Erythroblast (primary cell): Measurements from ENCODE around the gene OSBPL3.

Experiments
- GATA1 ChIP-seq: IDR thresholded peaks from 2 replicates; pipeline ENCODE4 v1.6.1; 2011; ENCODE audit warnings: low read depth, mild to moderate bottlenecking, control low read depth, low read length, moderate library complexity
- POLR2A ChIP-seq: IDR thresholded peaks from 2 replicates; pipeline ENCODE4 v1.6.1; 2011; ENCODE audit warnings: mild to moderate bottlenecking, low read length

GRCh38 chr7:24836084-24836483, 143.9 kb downstream of the OSBPL3 start:
- TF ChIP-seq POLR2A = no peak
- no peak for TF ChIP-seq GATA1
